DOHH2 (cell line): ENCODE results near the gene WDR33.

Experiments
- H3F3A ChIP-seq: fragments of 200-600 bp; sonication (generic), shearing (Covaris generic); 2 replicates; pipeline ENCODE4 v1.6.0; 2016; ENCODE audit warnings: antibody characterized with exemption, mild to moderate bottlenecking; ENCODE audit not compliant: control insufficient read depth, insufficient read depth
- H3K27ac ChIP-seq: fragments of 200-600 bp; sonication (generic); 2 replicates; pipeline ENCODE4 v1.5.1; 2014; ENCODE audit warnings: low read depth, mild to moderate bottlenecking, low read length, moderate library complexity
- H3K27me3 ChIP-seq: fragments of 200-600 bp; sonication (generic); 2 replicates; pipeline ENCODE4 v1.6.1; 2014; ENCODE audit warnings: mild to moderate bottlenecking, low read length, mixed read lengths; ENCODE audit not compliant: control insufficient read depth
- H3K36me3 ChIP-seq: fragments of 200-600 bp; sonication (generic); 2 replicates; pipeline ENCODE4 v1.6.1; 2014; ENCODE audit warnings: mild to moderate bottlenecking, low read length, moderate library complexity, mixed read lengths; ENCODE audit not compliant: control insufficient read depth
- H3K4me1 ChIP-seq: fragments of 200-600 bp; sonication (generic); 2 replicates; pipeline ENCODE4 v1.6.1; 2014; ENCODE audit warnings: mild to moderate bottlenecking, low read length, mixed read lengths; ENCODE audit not compliant: control insufficient read depth
- H3K4me2 ChIP-seq: fragments of 200-600 bp; sonication (generic); 2 replicates; pipeline ENCODE4 v1.6.0; 2014; ENCODE audit warnings: mild to moderate bottlenecking, low read length, moderate library complexity
- H3K4me3 ChIP-seq: fragments of 200-600 bp; sonication (generic); 2 replicates; pipeline ENCODE4 v1.5.1; 2014; ENCODE audit warnings: mild to moderate bottlenecking, low read length, mixed read lengths
- H3K79me2 ChIP-seq: fragments of 200-600 bp; sonication (generic); 2 replicates; pipeline ENCODE4 v1.6.1; 2014; ENCODE audit warnings: mild to moderate bottlenecking, low read length, mixed read lengths; ENCODE audit not compliant: control insufficient read depth
- H3K9me2 ChIP-seq: fragments of 200-600 bp; sonication (generic); replicated peaks from 2 replicates; pipeline ENCODE4 v1.6.1; 2014; ENCODE audit warnings: mild to moderate bottlenecking, low read length, mixed read lengths; ENCODE audit not compliant: control insufficient read depth
- H3K9me3 ChIP-seq: fragments of 200-600 bp; sonication (generic); 2 replicates; pipeline ENCODE4 v1.6.1; 2014; ENCODE audit warnings: antibody characterized with exemption, low read length, mixed read lengths; ENCODE audit not compliant: control insufficient read depth, insufficient read depth
- H4K20me1 ChIP-seq: fragments of 200-600 bp; sonication (generic); 2 replicates; pipeline ENCODE4 v1.6.0; 2014; ENCODE audit warnings: low read depth, mild to moderate bottlenecking, antibody characterized with exemption, low read length, moderate library complexity; ENCODE audit not compliant: control insufficient read depth, insufficient read depth
- CTCF ChIP-seq: fragments of 200-600 bp; sonication (generic); IDR thresholded peaks from one replicate; pipeline ENCODE4 v1.5.1; 2014; ENCODE audit warnings: antibody characterized with exemption, mild to moderate bottlenecking, low read depth, low read length; ENCODE audit not compliant: poor library complexity, severe bottlenecking
- EZH2phosphoT487 ChIP-seq: fragments of 200-600 bp; sonication (generic); IDR thresholded peaks from 2 replicates; pipeline ENCODE4 v1.6.1; 2017; ENCODE audit warnings: borderline replicate concordance, mild to moderate bottlenecking, antibody characterized with exemption, low read length, moderate library complexity, mixed read lengths

Gene WDR33

GRCh38 chr2:127661072-127661649 is 149.8 kb downstream of the WDR33 start:
- Histone ChIP-seq H4K20me1 (no peaks in the 10 kb centered on the region), H3K4me3 (no peak overlapping the region), H3K9me2 (no peaks in the 10 kb centered on the region), H3K4me1 (no peaks in the 10 kb centered on the region), H3K9me3 (no peaks in the 10 kb centered on the region), H3F3A (no peaks in the 10 kb centered on the region), H3K36me3 (no peaks in the 10 kb centered on the region), H3K4me2 (no peak overlapping the region), H3K27me3 (peaks cover 11% of the 10 kb centered on the region; the same call in 1 of the 2 replicates), H3K79me2 (no peaks in the 10 kb centered on the region), H3K27ac (no peak overlapping the region)
- TF ChIP-seq EZH2phosphoT487: no peak
- TF ChIP-seq CTCF: no peak

GRCh38 chr2:127660291-127660578 is 150.7 kb downstream of the WDR33 start:
- H3K27me3 ChIP-seq: peaks cover 3% of the 10 kb centered on the region; the same call in 1 of the 2 replicates

DNA sequence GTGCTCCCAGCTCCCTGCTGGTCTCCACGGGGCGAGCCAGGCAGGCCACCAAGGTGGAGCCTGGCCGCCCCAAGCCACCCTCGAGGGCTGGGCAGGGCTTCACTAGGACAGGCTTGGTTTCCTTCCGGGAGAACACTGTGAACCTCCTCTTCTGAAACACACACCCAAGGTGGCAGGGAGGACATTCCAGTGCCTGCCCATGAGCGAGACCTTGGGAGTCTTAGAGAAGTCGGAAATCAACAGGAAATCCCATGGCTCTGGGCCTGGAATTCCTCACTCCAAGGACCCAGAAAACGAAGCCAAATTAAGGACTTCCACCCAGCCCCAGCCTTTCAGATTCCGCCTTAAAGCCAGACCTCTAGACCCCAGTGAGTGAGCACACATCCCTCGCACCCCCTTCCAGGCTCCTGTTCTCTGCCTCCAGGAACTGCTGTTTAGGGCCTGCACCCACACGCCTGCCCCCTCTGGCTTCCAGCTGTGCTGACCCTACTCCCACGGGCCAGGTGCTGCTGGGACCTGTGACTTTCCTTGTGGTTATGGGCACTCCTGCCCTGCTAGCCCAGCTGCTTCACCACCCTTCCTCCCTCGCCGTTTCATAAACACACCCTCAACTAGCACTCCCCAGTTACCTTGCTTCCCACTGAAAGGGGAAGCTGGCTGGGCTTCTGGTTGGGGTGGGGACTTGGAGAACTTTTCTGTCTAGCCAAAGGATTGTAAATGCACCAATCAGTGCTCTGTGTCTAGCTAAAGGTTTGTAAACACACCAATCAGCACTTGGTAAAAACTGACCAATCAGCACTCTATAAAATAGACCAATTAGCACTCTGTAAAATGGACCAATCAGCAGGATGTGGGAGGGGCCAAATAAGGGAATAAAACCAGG is 151.3 kb downstream of the WDR33 start:
- no peaks in the 10 kb centered on the region for H3K36me3 ChIP-seq
- H3K4me2 ChIP-seq: no peak overlapping the region
- no peak for TF ChIP-seq EZH2phosphoT487
- no peak for TF ChIP-seq CTCF
- H4K20me1 ChIP-seq: no peaks in the 10 kb centered on the region
- no peaks in the 10 kb centered on the region for H3K9me2 ChIP-seq
- H3K9me3 ChIP-seq: no peaks in the 10 kb centered on the region
- H3F3A ChIP-seq: no peaks in the 10 kb centered on the region
- no peaks in the 10 kb centered on the region for H3K4me1 ChIP-seq
- H3K4me3 ChIP-seq: no peak overlapping the region
- H3K27me3 ChIP-seq: no peaks in the 10 kb centered on the region
- H3K79me2 ChIP-seq: no peaks in the 10 kb centered on the region
- no peak overlapping the region for H3K27ac ChIP-seq

More at GRCh38 chr2:127660291-127660578, 150.7 kb downstream of the WDR33 start:
- no peak overlapping the region for H3K4me3 ChIP-seq
- H4K20me1 ChIP-seq: no peaks in the 10 kb centered on the region
- H3K9me3 ChIP-seq: no peaks in the 10 kb centered on the region
- H3K9me2 ChIP-seq: no peaks in the 10 kb centered on the region
- H3K27ac ChIP-seq: no peak overlapping the region
- H3K36me3 ChIP-seq: no peaks in the 10 kb centered on the region
- H3F3A ChIP-seq: no peaks in the 10 kb centered on the region
- H3K4me1 ChIP-seq: no peaks in the 10 kb centered on the region
- no peaks in the 10 kb centered on the region for H3K79me2 ChIP-seq
- TF ChIP-seq CTCF (no peak), EZH2phosphoT487 (no peak)
- no peak overlapping the region for H3K4me2 ChIP-seq
